CD14-positive monocyte (primary cell): ENCODE data around the gene LRRC4C. TPM values are rescaled to one million over a fixed set of nuclear protein-coding genes. Genes with fewer than 3 reads are reported as not detected.

Experiments used
- DNase-seq, 3 donors: peaks; one replicate each; pipeline ENCODE4 v3.0.0-alpha.2; 2011 to 2022
- H2AFZ ChIP-seq: 2 replicates; pipeline ENCODE4 v1.6.0; 2012; ENCODE audit warnings: mild to moderate bottlenecking, low read depth, low read length, inconsistent platforms; ENCODE audit not compliant: insufficient read depth, poor library complexity, severe bottlenecking
- H3K27ac ChIP-seq, 2 donors: 1 replicate in 1 of 2; 2 replicates in 1 of 2; pipeline ENCODE4 v1.5.1; 2012 to 2013; ENCODE audit warnings: low read length in 2 of 2, control low read depth in 1 of 2, inconsistent platforms in 1 of 2, low read depth in 1 of 2, mild to moderate bottlenecking in 1 of 2
- H3K27me3 ChIP-seq, 2 donors: one replicate each; pipeline versions ENCODE4 v1.6.0 to v1.6.1; 2011 to 2013; ENCODE audit warnings: low read length in 2 of 2; ENCODE audit not compliant: control insufficient read depth in 2 of 2, insufficient read depth in 2 of 2
- H3K36me3 ChIP-seq, 2 donors: replicated peaks in 1 of 2; 1 replicate in 1 of 2; 2 replicates in 1 of 2; pipeline versions ENCODE4 v1.5.1 to v1.6.1; 2012 to 2013; ENCODE audit warnings: low read length in 2 of 2, control low read depth in 1 of 2, inconsistent platforms in 1 of 2, mild to moderate bottlenecking in 1 of 2; ENCODE audit not compliant: insufficient read depth in 2 of 2, control insufficient read depth in 1 of 2
- H3K4me1 ChIP-seq, 2 donors: 1 replicate in 1 of 2; 2 replicates in 1 of 2; pipeline versions ENCODE4 v1.5.1 to v1.6.1; 2012 to 2013; ENCODE audit warnings: low read length in 2 of 2, control low read depth in 1 of 2, inconsistent platforms in 1 of 2, mild to moderate bottlenecking in 1 of 2, moderate library complexity in 1 of 2; ENCODE audit not compliant: insufficient read depth in 2 of 2, control insufficient read depth in 1 of 2
- H3K4me2 ChIP-seq: replicated peaks from 2 replicates; pipeline ENCODE3; 2012; ENCODE audit warnings: low read length, moderate library complexity, mild to moderate bottlenecking; ENCODE audit not compliant: poor library complexity, severe bottlenecking; ENCODE audit errors: extremely low read depth
- H3K4me3 ChIP-seq, 3 experiments: fragments of 200-600 bp in 1 of 3; sonication (generic) in 1 of 3; replicated peaks in 1 of 3; 1 replicate in 2 of 3; 2 replicates in 1 of 3; pipeline ENCODE4 v1.5.1; 2011 to 2013; ENCODE audit warnings: low read length in 3 of 3, mild to moderate bottlenecking in 3 of 3, control low read depth in 2 of 3, low read depth in 2 of 3, inconsistent platforms in 1 of 3, moderate library complexity in 1 of 3
- H3K79me2 ChIP-seq: 2 replicates; pipeline ENCODE4 v1.6.0; 2012; ENCODE audit warnings: mild to moderate bottlenecking, control low read depth, inconsistent platforms, low read length, moderate library complexity; ENCODE audit not compliant: insufficient read depth
- H3K9ac ChIP-seq: 2 replicates; pipeline ENCODE4 v1.6.0; 2017; ENCODE audit warnings: low read length, mild to moderate bottlenecking; ENCODE audit not compliant: insufficient read depth, poor library complexity, severe bottlenecking
- H3K9me3 ChIP-seq, 2 donors: replicated peaks in 1 of 2; 1 replicate in 1 of 2; 2 replicates in 1 of 2; pipeline versions ENCODE4 v1.5.1 to v1.6.1; 2012 to 2013; ENCODE audit warnings: low read length in 2 of 2, control low read depth in 1 of 2; ENCODE audit not compliant: control insufficient read depth in 1 of 2, insufficient read depth in 1 of 2
- H4K20me1 ChIP-seq: 2 replicates; pipeline ENCODE4 v1.6.0; 2012; ENCODE audit warnings: mild to moderate bottlenecking, low read length, control low read depth, moderate library complexity; ENCODE audit not compliant: insufficient read depth
- H3K27ac Mint-ChIP-seq, 7 donors: one replicate each; pipeline ENCODE4 v1.8.0; 2020; ENCODE audit warnings: mild to moderate bottlenecking in 7 of 7, mixed read lengths in 7 of 7, moderate library complexity in 6 of 7, inconsistent platforms in 2 of 7
- H3K27me3 Mint-ChIP-seq, 3 donors: one replicate each; pipeline ENCODE4 v1.8.0; 2021 to 2022; ENCODE audit warnings: low read depth in 3 of 3, mild to moderate bottlenecking in 3 of 3, mixed read lengths in 3 of 3, moderate library complexity in 3 of 3, inconsistent platforms in 1 of 3
- H3K36me3 Mint-ChIP-seq, 2 donors: one replicate each; pipeline ENCODE4 v1.8.0; 2020; ENCODE audit warnings: mixed read lengths in 2 of 2, inconsistent platforms in 1 of 2, mild to moderate bottlenecking in 1 of 2
- H3K4me1 Mint-ChIP-seq: one replicate; pipeline ENCODE4 v1.8.0; 2020; ENCODE audit warnings: mild to moderate bottlenecking, mixed read lengths
- H3K4me3 Mint-ChIP-seq, 2 donors: one replicate each; pipeline ENCODE4 v1.8.0; 2020; ENCODE audit warnings: mild to moderate bottlenecking in 2 of 2, mixed read lengths in 2 of 2, moderate library complexity in 1 of 2
- H3K9me3 Mint-ChIP-seq, 7 donors: one replicate each; pipeline ENCODE4 v1.8.0; 2020 to 2022; ENCODE audit warnings: mixed read lengths in 7 of 7, mild to moderate bottlenecking in 6 of 7, moderate library complexity in 6 of 7, inconsistent platforms in 2 of 7
- CTCF ChIP-seq: fragments of 200-600 bp; IDR thresholded peaks from one replicate; pipeline ENCODE4 v1.8.0; 2022; ENCODE audit warnings: antibody characterized with exemption, mild to moderate bottlenecking
- WGBS: methylation state at CpG from one replicate; pipeline ENCODE4 v1.1.5; 2013; ENCODE audit warnings: missing lambda C conversion rate; ENCODE audit not compliant: insufficient coverage; 5-methylcytosine and 5-hydroxymethylcytosine counted together
- intact Hi-C, 2 donors: fragments of 100-400 bp; cut with micrococcal nuclease; formaldehyde crosslinking; loops; one replicate each; pipeline versions ENCODE4 v1.15.0 to v1.15.1; 2023
- polyA plus RNA-seq, 3 donors: library from polyadenylated mRNA; depleted of rRNA in 1 of 3; unstranded in 2 of 3; stranded (reverse) in 1 of 3; fragments of 300-500 nt in 2 of 3; fragments of >200 nt in 1 of 3; fragmentation: Illumina TruSeq in 2 of 3; gene quantifications; 1 replicate in 2 of 3; 2 replicates in 1 of 3; pipeline ENCODE4 v1.2.3, GENCODE V29; 2012 to 2021

The LRRC4C gene
- polyA plus RNA-seq, 3 donors: not detected

- no peaks in the 10 kb centered on the region for H3K79me2 ChIP-seq
- no peak overlapping the region for H3K4me3 Mint-ChIP-seq
- H3K27me3 Mint-ChIP-seq: peaks cover 0 to 4% (median 2%) of the 10 kb centered on the region in 3 donors
- no peaks in the 10 kb centered on the region for H4K20me1 ChIP-seq
- H3K9me3 ChIP-seq: no peaks in the 10 kb centered on the region
- no peaks in the 10 kb centered on the region for H3K4me1 ChIP-seq
- H3K9me3 Mint-ChIP-seq: peaks cover 0 to 2% (median 0%) of the 10 kb centered on the region in 7 donors
- no peak overlapping the region for H3K27ac ChIP-seq
- no peaks in the 10 kb centered on the region for H3K36me3 ChIP-seq
- no peak overlapping the region for H3K27ac Mint-ChIP-seq
- no peak overlapping the region for H2AFZ ChIP-seq
- intact Hi-C loops: no loop called here
- 17% methylated on average over 1 of the region's 2 CpGs for WGBS
- no peak for DNase-seq
- no peak for TF ChIP-seq CTCF
- no peak overlapping the region for H3K4me3 ChIP-seq
- H3K9ac ChIP-seq: no peak overlapping the region
- H3K4me2 ChIP-seq: no peak overlapping the region
- no peaks in the 10 kb centered on the region for H3K36me3 Mint-ChIP-seq
- no peaks in the 10 kb centered on the region for H3K27me3 ChIP-seq
- H3K4me1 Mint-ChIP-seq: no peaks in the 10 kb centered on the region
These were observed 38.5 kb upstream of the LRRC4C start for GRCh38 chr11:41497974-41498373.

GRCh38 chr11:41494716-41495115 lies 35.3 kb upstream of the LRRC4C start:
- H3K4me2 ChIP-seq: no peak overlapping the region

More at GRCh38 chr11:41494716-41495115, 35.3 kb upstream of the LRRC4C start:
- Histone ChIP-seq H3K27ac (no peak overlapping the region), H3K79me2 (no peaks in the 10 kb centered on the region), H3K4me1 (no peaks in the 10 kb centered on the region), H3K9me3 (no peaks in the 10 kb centered on the region), H2AFZ (no peak overlapping the region), H4K20me1 (no peaks in the 10 kb centered on the region), H3K9ac (no peak overlapping the region), H3K36me3 (no peaks in the 10 kb centered on the region), H3K4me3 (no peak overlapping the region), H3K27me3 (no peaks in the 10 kb centered on the region)
- no CpG with 5 or more reads among the region's 1 CpG for WGBS
- Mint-ChIP-seq H3K9me3 (peaks cover 0 to 2% (median 0%) of the 10 kb centered on the region in 7 donors), H3K4me1 (no peaks in the 10 kb centered on the region), H3K4me3 (no peak overlapping the region), H3K27ac (no peak overlapping the region), H3K36me3 (no peaks in the 10 kb centered on the region), H3K27me3 (peaks cover 0 to 4% (median 2%) of the 10 kb centered on the region in 3 donors)
- DNase-seq: no peak
- no peak for TF ChIP-seq CTCF
- intact Hi-C loops: no loop called here
